NCI-H446 (cell line): ENCODE measurements around the gene ABCG1.

ENCODE experiments used
- DNase-seq, 2 experiments: peaks; one replicate each; lab custom pipeline; 2025; lab: John Stamatoyannopoulos, UW

The ABCG1 gene

GRCh38 chr21:42214921-42215320 lies 4.0 kb upstream of the ABCG1 start:
- DNase-seq = no peak

GRCh38 chr21:42215942-42216725 lies 2.8 kb upstream of the ABCG1 start:
- no peak for DNase-seq

- DNase-seq = no peak
Observed at GRCh38 chr21:42216726-42217572, 2.0 kb upstream of the ABCG1 start.

- no peak for DNase-seq
Observed at GRCh38 chr21:42219606-42220137, 732 bp downstream of the ABCG1 start.

GRCh38 chr21:42220138-42220701 lies 1.3 kb downstream of the ABCG1 start:
- DNase-seq = no peak

- no peak for DNase-seq
Observed at GRCh38 chr21:42221581-42222345, 2.8 kb downstream of the ABCG1 start.

GRCh38 chr21:42222386-42222785 lies 3.4 kb downstream of the ABCG1 start:
- DNase-seq = no peak

GRCh38 chr21:42222821-42223390 lies 4.0 kb downstream of the ABCG1 start:
- no peak for DNase-seq

GRCh38 chr21:42223826-42224575 lies 5.1 kb downstream of the ABCG1 start:
- no peak for DNase-seq

- DNase-seq = no peak
Observed at GRCh38 chr21:42225042-42225441, 6.1 kb downstream of the ABCG1 start.

- DNase-seq = no peak
Observed at GRCh38 chr21:42225571-42226155, 6.7 kb downstream of the ABCG1 start.

GRCh38 chr21:42226626-42227025 lies 7.7 kb downstream of the ABCG1 start:
- no peak for DNase-seq

- DNase-seq = no peak
Observed at GRCh38 chr21:42227909-42228708, 9.2 kb downstream of the ABCG1 start.

- no peak for DNase-seq
Observed at GRCh38 chr21:42228709-42229220, 9.8 kb downstream of the ABCG1 start.

- DNase-seq = no peak
Observed at GRCh38 chr21:42229676-42230075, 10.7 kb downstream of the ABCG1 start.

GRCh38 chr21:42230178-42230577 lies 11.2 kb downstream of the ABCG1 start:
- DNase-seq = no peak

- no peak for DNase-seq
Observed at GRCh38 chr21:42230636-42231035, 11.7 kb downstream of the ABCG1 start.

GRCh38 chr21:42231756-42232155 lies 12.8 kb downstream of the ABCG1 start:
- DNase-seq = no peak

GRCh38 chr21:42232176-42232825 lies 13.4 kb downstream of the ABCG1 start:
- DNase-seq = no peak
